Cardiac muscle cell (in vitro differentiated cells and primary cell): ENCODE results near the gene ATP6V1B1. TPM values are rescaled to one million over a fixed set of nuclear protein-coding genes. Genes with fewer than 3 reads are reported as not detected.

Experiments
- DNase-seq, 2 donors: peaks; one replicate each; pipeline versions ENCODE4 v3.0.0 to v3.0.0-alpha.2; 2010 to 2017; ENCODE audit warnings: low read depth in 1 of 2, low spot score in 1 of 2
- H3K27ac ChIP-seq: fragments of 200-600 bp; sonication (generic); 2 replicates; pipeline ENCODE4 v1.5.1; 2016
- H3K27me3 ChIP-seq: fragments of 200-600 bp; sonication (generic); 2 replicates; pipeline ENCODE4 v1.6.0; 2016; ENCODE audit warnings: control low read depth
- H3K36me3 ChIP-seq: fragments of 200-600 bp; sonication (generic); 2 replicates; pipeline ENCODE4 v1.5.1; 2016; ENCODE audit warnings: control low read depth
- H3K4me1 ChIP-seq: fragments of 200-600 bp; sonication (generic); 2 replicates; pipeline ENCODE4 v1.8.1; 2017; ENCODE audit warnings: low read depth, mild to moderate bottlenecking, mixed run types
- H3K4me3 ChIP-seq: fragments of 200-600 bp; sonication (generic); 2 replicates; pipeline ENCODE4 v1.5.1; 2016; ENCODE audit warnings: mild to moderate bottlenecking
- H3K9me3 ChIP-seq: fragments of 200-600 bp; sonication (generic); 2 replicates; pipeline ENCODE4 v1.5.1; 2017; ENCODE audit warnings: low read depth, mild to moderate bottlenecking, control low read depth
- CTCF ChIP-seq: IDR thresholded peaks from 2 replicates; pipeline ENCODE4 v1.5.1; 2012; ENCODE audit warnings: low read depth, mild to moderate bottlenecking, low read length
- polyA plus RNA-seq: library from polyadenylated mRNA; unstranded; fragments of >200 nt; fragmentation: Nextera tagmentation; extraction: Ambion mirVana; gene quantifications from 2 replicates; pipeline ENCODE4 v1.2.1, GENCODE V29; 2016
- total RNA-seq: library from RNA; depleted of rRNA; stranded (reverse); fragments of >200 nt; gene quantifications from 2 replicates; pipeline ENCODE4 v1.2.3, GENCODE V29; 2016

Gene ATP6V1B1
- total and polyA plus RNA-seq, 2 experiments from 2014 or later: 3.0 TPM; not detected in 1

GRCh38 chr2:70988726-70989648 is 53.3 kb downstream of the ATP6V1B1 start:
- H3K36me3 ChIP-seq: peaks cover 10% of the 10 kb centered on the region

GRCh38 chr2:70990216-70990615 is 54.5 kb downstream of the ATP6V1B1 start:
- Histone ChIP-seq H3K4me3 (no peak overlapping the region), H3K27me3 (no peaks in the 10 kb centered on the region)
- no peak for DNase-seq

More at GRCh38 chr2:70988726-70989648, 53.3 kb downstream of the ATP6V1B1 start:
- no peak overlapping the region for H3K27ac ChIP-seq
- TF ChIP-seq CTCF: no peak
- no peak overlapping the region for H3K4me3 ChIP-seq
- no peaks in the 10 kb centered on the region for H3K27me3 ChIP-seq
- H3K4me1 ChIP-seq: peaks cover 2% of the 10 kb centered on the region
- no peaks in the 10 kb centered on the region for H3K9me3 ChIP-seq
- no peak for DNase-seq

GRCh38 chr2:70991142-70991541 is 55.4 kb downstream of the ATP6V1B1 start:
- Histone ChIP-seq H3K4me3 (no peak overlapping the region), H3K27ac (no peak overlapping the region), H3K36me3 (peaks cover 10% of the 10 kb centered on the region), H3K4me1 (peaks cover 2% of the 10 kb centered on the region), H3K9me3 (no peaks in the 10 kb centered on the region), H3K27me3 (no peaks in the 10 kb centered on the region)
- DNase-seq: no peak
- no peak for TF ChIP-seq CTCF

More at GRCh38 chr2:70990216-70990615, 54.5 kb downstream of the ATP6V1B1 start:
- Histone ChIP-seq H3K9me3 (no peaks in the 10 kb centered on the region), H3K4me1 (peaks cover 2% of the 10 kb centered on the region), H3K27ac (no peak overlapping the region), H3K36me3 (peaks cover 10% of the 10 kb centered on the region)
- no peak for TF ChIP-seq CTCF

GRCh38 chr2:70991742-70992141 is 56.0 kb downstream of the ATP6V1B1 start:
- H3K4me3 ChIP-seq: no peak overlapping the region
- TF ChIP-seq CTCF: no peak
- no peak overlapping the region for H3K27ac ChIP-seq
- H3K36me3 ChIP-seq: peaks cover 10% of the 10 kb centered on the region
- H3K27me3 ChIP-seq: no peaks in the 10 kb centered on the region
- no peak for DNase-seq
- peaks cover 2% of the 10 kb centered on the region for H3K4me1 ChIP-seq
- no peaks in the 10 kb centered on the region for H3K9me3 ChIP-seq

- H3K36me3 ChIP-seq: peaks cover 8% of the 10 kb centered on the region
- no peak for TF ChIP-seq CTCF
- no peaks in the 10 kb centered on the region for H3K27me3 ChIP-seq
- peaks cover 2% of the 10 kb centered on the region for H3K4me1 ChIP-seq
- no peaks in the 10 kb centered on the region for H3K9me3 ChIP-seq
- no peak overlapping the region for H3K27ac ChIP-seq
- H3K4me3 ChIP-seq: peak overlapping the region; percentile 78
- DNase-seq: no peak
These were observed 57.5 kb downstream of the ATP6V1B1 start for GRCh38 chr2:70992945-70993853.
